Measurements from ENCODE around the gene SMARCA4.

- TF ChIP-seq CTCF (IDR thresholded peaks at IDR 0.05) (no peak), EP300 (IDR thresholded peaks at IDR 0.05) (no peak), POLR2A (IDR thresholded peaks at IDR 0.05; ENCODE audit: low read depth) (no peak), POLR2AphosphoS5 (IDR thresholded peaks at IDR 0.05) (no peak)
Observed at GRCh38 chr19:11020982-11021759, 60.3 kb downstream of the SMARCA4 start.

All from esophagus muscularis mucosa (tissue), 4 donors.